WTC11 (cell line): ENCODE data around the gene CCR3.

Experiments
- ATF3 ChIP-seq: sonication (generic); formaldehyde crosslinking; conservative IDR thresholded peaks from 2 replicates; pipeline ENCODE4 v1.8.1; 2022; ENCODE audit warnings: mild to moderate bottlenecking, missing genetic modification reagents
- CTCF ChIP-seq: fragments of 200-600 bp; IDR thresholded peaks from 2 replicates; pipeline ENCODE4 v1.8.0; 2022; ENCODE audit warnings: antibody characterized with exemption
- ELF4 ChIP-seq: sonication (generic); formaldehyde crosslinking; IDR thresholded peaks from 2 replicates; pipeline ENCODE4 v1.8.1; 2022; ENCODE audit warnings: low read depth, mild to moderate bottlenecking, moderate library complexity, missing genetic modification reagents
- ESRRA ChIP-seq: sonication (generic); formaldehyde crosslinking; IDR thresholded peaks from 2 replicates; pipeline ENCODE4 v1.8.1; 2022; ENCODE audit warnings: mild to moderate bottlenecking, missing genetic modification reagents, borderline replicate concordance
- FOXJ3 ChIP-seq: sonication (generic); formaldehyde crosslinking; IDR thresholded peaks from 2 replicates; pipeline ENCODE4 v1.9.0; 2021; ENCODE audit warnings: missing genetic modification reagents, mild to moderate bottlenecking, borderline replicate concordance
- FOXP1 ChIP-seq: sonication (generic); formaldehyde crosslinking; IDR thresholded peaks from 2 replicates; pipeline ENCODE4 v1.8.0; 2022; ENCODE audit warnings: missing genetic modification reagents, mild to moderate bottlenecking, moderate library complexity, borderline replicate concordance
- NFYB ChIP-seq: sonication (generic); formaldehyde crosslinking; conservative IDR thresholded peaks from 2 replicates; pipeline ENCODE4 v1.8.0; 2022; ENCODE audit warnings: low read depth, missing genetic modification reagents
- PRRX2 ChIP-seq: fragments of 250-450 bp; sonication (Bioruptor Pico); IDR thresholded peaks from 2 replicates; pipeline ENCODE4 v1.8.0; 2021; ENCODE audit warnings: mild to moderate bottlenecking
- ZNF121 ChIP-seq: sonication (generic); formaldehyde crosslinking; IDR thresholded peaks from 2 replicates; pipeline ENCODE4 v1.8.0; 2023; ENCODE audit warnings: missing genetic modification reagents
- ZNF232 ChIP-seq: sonication (generic); formaldehyde crosslinking; IDR thresholded peaks from 2 replicates; pipeline ENCODE4 v1.8.0; 2022; ENCODE audit warnings: mild to moderate bottlenecking, missing genetic modification reagents

GRCh38 chr3:46278816-46279672 is 36.8 kb downstream of the CCR3 start:
- TF ChIP-seq ELF4 (CRISPR knock-in tag) (no peak), ZNF232 (CRISPR knock-in tag) (no peak), CTCF (no peak), NFYB (CRISPR knock-in tag) (no peak), ZNF121 (CRISPR knock-in tag) (no peak), ATF3 (CRISPR knock-in tag) (no peak), PRRX2 (CRISPR knock-in tag) (no peak), FOXP1 (CRISPR knock-in tag) (no peak), ESRRA (CRISPR knock-in tag) (no peak), FOXJ3 (CRISPR knock-in tag) (no peak)
